ENCODE measurements around the gene KCNH2. TPM values are rescaled to one million over a fixed set of nuclear protein-coding genes. Genes with fewer than 3 reads are reported as not detected.

Gene KCNH2
- total RNA-seq, 4 donors from 2014 or later = 2.4 to 8.5 (median 3.4) TPM

DNA sequence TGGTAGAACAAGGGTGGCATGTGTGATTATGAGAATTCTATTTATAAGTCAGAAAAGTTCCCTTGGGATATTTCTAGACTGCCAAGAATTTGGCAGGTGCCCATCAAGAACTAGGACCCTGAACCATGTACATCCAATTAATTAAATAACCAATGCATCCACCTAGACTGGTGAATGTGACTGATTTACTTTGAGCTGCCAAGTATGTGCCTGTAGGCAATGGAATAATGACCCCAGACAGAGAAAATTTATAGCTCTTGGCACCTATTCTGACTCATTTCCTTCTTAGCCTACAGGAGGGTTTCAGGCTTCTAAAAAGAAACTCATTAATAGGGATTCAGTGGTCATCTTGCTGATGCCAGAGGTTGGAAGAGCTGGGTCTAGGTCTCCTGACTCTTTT is 54.9 kb downstream of the KCNH2 start:
- H3K9me3 ChIP-seq = no peaks in the 10 kb centered on the region
- no peak for TF ChIP-seq POLR2A (IDR thresholded peaks at IDR 0.05)
- TF ChIP-seq, protein P1, sequence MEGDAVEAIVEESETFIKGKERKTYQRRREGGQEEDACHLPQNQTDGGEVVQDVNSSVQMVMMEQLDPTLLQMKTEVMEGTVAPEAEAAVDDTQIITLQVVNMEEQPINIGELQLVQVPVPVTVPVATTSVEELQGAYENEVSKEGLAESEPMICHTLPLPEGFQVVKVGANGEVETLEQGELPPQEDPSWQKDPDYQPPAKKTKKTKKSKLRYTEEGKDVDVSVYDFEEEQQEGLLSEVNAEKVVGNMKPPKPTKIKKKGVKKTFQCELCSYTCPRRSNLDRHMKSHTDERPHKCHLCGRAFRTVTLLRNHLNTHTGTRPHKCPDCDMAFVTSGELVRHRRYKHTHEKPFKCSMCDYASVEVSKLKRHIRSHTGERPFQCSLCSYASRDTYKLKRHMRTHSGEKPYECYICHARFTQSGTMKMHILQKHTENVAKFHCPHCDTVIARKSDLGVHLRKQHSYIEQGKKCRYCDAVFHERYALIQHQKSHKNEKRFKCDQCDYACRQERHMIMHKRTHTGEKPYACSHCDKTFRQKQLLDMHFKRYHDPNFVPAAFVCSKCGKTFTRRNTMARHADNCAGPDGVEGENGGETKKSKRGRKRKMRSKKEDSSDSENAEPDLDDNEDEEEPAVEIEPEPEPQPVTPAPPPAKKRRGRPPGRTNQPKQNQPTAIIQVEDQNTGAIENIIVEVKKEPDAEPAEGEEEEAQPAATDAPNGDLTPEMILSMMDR (IDR thresholded peaks at IDR 0.05) = no peak
- no peak for DNase-seq
- peaks cover 0 to 14% (median 1%) of the 10 kb centered on the region in 4 donors for H3K4me1 ChIP-seq
- no peaks in the 10 kb centered on the region for H3K27me3 ChIP-seq
- H3K36me3 ChIP-seq = no peaks in the 10 kb centered on the region
- no peak overlapping the region for H3K4me3 ChIP-seq
- no peak overlapping the region for H3K27ac ChIP-seq

DNA sequence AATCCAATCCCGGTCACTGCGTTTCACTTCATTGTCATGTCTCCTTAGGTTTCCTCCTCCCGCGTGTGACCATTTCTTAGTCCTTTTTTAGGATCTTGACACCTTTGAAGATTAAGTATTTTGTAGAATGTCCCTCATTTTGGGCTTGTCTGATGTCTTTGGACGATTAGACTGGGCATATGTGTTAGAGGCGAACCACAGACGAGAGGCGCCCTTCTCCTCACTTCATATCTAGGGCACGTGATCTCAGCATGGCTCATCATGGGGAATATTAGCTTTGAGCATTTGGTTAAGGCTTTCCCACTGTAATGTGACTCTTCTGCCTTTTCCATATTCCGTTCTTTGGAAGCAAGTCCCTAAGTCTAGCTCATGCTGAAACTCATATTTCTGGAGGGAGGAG is 59.0 kb downstream of the KCNH2 start:
- no peaks in the 10 kb centered on the region for H3K27me3 ChIP-seq
- H3K4me3 ChIP-seq = no peak overlapping the region
- DNase-seq = no peak
- no peaks in the 10 kb centered on the region for H3K9me3 ChIP-seq
- peaks cover 0 to 14% (median 1%) of the 10 kb centered on the region in 4 donors for H3K4me1 ChIP-seq
- TF ChIP-seq POLR2A (IDR thresholded peaks at IDR 0.05) = no peak
- TF ChIP-seq, protein P1 (IDR thresholded peaks at IDR 0.05) = no peak
- H3K36me3 ChIP-seq = no peaks in the 10 kb centered on the region
- H3K27ac ChIP-seq = no peak overlapping the region

DNA sequence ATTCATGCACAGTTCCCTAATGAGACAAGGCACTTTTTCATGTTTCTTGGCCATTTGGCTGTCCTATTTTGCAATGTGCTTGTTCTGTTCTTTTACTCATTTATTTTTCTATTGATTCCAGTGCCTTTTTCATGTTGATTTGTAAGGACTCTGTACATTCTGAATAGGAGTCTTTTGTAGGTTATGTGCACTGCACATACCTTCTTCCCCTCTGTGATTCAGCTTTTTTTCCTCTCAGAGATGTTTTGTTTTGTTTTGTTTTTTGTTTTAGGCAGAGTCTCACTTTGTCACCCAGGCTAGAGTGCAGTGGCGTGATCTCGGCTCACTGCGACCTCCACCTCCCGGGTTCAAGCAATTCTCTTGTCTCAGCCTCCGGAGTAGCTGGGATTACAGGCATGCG is 59.7 kb downstream of the KCNH2 start:
- Histone ChIP-seq H3K27me3 (no peaks in the 10 kb centered on the region), H3K9me3 (no peaks in the 10 kb centered on the region), H3K4me3 (no peak overlapping the region), H3K27ac (no peak overlapping the region), H3K4me1 (peaks cover 0 to 12% (median 0%) of the 10 kb centered on the region in 4 donors), H3K36me3 (no peaks in the 10 kb centered on the region)
- no peak for TF ChIP-seq POLR2A (IDR thresholded peaks at IDR 0.05)
- no peak for DNase-seq

DNA sequence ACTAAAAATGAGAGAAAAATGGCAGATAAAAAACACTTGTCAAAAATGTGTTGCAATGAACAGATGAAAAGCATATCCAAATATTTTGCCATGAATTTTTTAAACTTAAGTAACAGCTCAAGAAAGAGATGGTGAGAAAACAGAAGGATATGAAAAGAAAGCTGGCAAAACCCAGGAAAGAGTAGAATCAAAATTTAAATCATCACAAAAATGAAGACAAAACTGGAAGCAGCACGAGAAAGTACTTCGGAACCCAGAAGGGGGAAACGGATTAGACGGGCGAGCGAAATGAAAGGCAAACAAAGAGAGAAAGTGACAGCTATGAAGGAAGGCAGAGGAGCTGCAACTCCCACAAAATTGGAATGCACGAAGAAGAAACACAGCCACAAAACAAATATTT is 60.2 kb downstream of the KCNH2 start:
- no peak overlapping the region for H3K27ac ChIP-seq
- H3K36me3 ChIP-seq = no peaks in the 10 kb centered on the region
- peaks cover 0 to 8% (median 0%) of the 10 kb centered on the region in 4 donors for H3K4me1 ChIP-seq
- TF ChIP-seq, protein P1 (IDR thresholded peaks at IDR 0.05) = no peak
- TF ChIP-seq POLR2A (IDR thresholded peaks at IDR 0.05) = no peak
- H3K27me3 ChIP-seq = no peaks in the 10 kb centered on the region
- DNase-seq = no peak
- no peaks in the 10 kb centered on the region for H3K9me3 ChIP-seq
- no peak overlapping the region for H3K4me3 ChIP-seq

DNA sequence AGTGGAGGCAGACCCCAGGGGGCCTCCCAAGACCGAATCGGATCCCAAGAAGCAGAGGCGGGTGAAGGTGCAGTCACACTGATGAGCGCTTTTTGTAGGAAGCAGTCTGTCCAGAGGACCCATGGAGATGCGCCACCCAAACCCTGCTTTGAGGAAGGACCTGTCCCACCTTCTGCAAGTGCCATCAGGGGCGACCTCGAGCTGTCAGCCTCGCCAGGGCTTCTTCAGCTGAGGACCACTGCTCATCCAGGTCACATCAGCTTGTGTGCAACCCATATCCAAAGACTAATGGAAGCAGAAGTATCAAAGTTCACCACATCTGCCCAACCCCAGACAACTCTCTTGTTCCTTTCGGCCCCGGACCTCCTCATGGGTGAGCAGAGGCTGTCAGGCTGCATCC is 61.5 kb downstream of the KCNH2 start:
- TF ChIP-seq, protein P1 (IDR thresholded peaks at IDR 0.05) = no peak
- TF ChIP-seq POLR2A (IDR thresholded peaks at IDR 0.05) = no peak
- Histone ChIP-seq H3K4me1 (peaks cover 0 to 7% (median 0%) of the 10 kb centered on the region in 4 donors), H3K27ac (no peak overlapping the region), H3K4me3 (no peak overlapping the region), H3K9me3 (no peaks in the 10 kb centered on the region), H3K27me3 (no peaks in the 10 kb centered on the region), H3K36me3 (no peaks in the 10 kb centered on the region)
- DNase-seq = no peak

DNA sequence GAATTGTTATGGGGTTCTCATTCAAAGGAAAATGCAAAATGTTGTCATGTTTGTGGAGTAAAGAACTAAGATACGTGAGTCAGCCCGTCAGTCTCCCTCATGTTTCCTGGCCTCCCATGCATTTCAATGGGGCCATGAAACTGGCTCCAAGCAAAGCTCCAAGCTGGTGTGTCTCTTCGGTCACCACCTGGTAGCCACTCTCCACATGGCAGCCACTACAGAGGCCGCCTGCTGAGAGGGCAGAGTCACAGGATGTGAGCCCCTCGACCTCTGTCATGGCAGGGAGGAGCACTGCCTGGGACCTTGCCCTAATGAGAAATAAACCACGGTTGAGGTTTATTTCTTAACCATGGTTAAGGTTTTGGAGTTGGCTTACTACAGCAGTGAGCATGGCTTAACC is 63.2 kb downstream of the KCNH2 start:
- DNase-seq = no peak
- no peak for TF ChIP-seq POLR2A (IDR thresholded peaks at IDR 0.05)
- TF ChIP-seq, protein P1 (IDR thresholded peaks at IDR 0.05) = no peak
- Histone ChIP-seq H3K9me3 (no peaks in the 10 kb centered on the region), H3K27me3 (no peaks in the 10 kb centered on the region), H3K4me3 (no peak overlapping the region), H3K4me1 (peaks cover 0 to 7% (median 0%) of the 10 kb centered on the region in 4 donors), H3K36me3 (no peaks in the 10 kb centered on the region), H3K27ac (no peak overlapping the region)
